Gastroesophageal sphincter (tissue), 3 donors: Measurements from ENCODE around the gene ZC3HAV1.
"Not testable (repeated sequence)": the region's sequence is repeated elsewhere in the genome, so short reads cannot be mapped to it uniquely, and the experiment has no call there.

Source experiments
- CTCF ChIP-seq, 4 experiments: fragments of 200-600 bp in 2 of 4; fragments of 450-650 bp in 2 of 4; sonication (generic) in 1 of 4; IDR thresholded peaks; one replicate each; pipeline ENCODE4 v1.5.1; 2017 to 2019; ENCODE audit warnings: antibody characterized with exemption in 4 of 4, mild to moderate bottlenecking in 2 of 4, moderate library complexity in 2 of 4
- POLR2AphosphoS5 ChIP-seq: sonication (generic); formaldehyde crosslinking; IDR thresholded peaks from one replicate; pipeline ENCODE4 v1.6.1; 2017; ENCODE audit warnings: antibody characterized with exemption

- TF ChIP-seq CTCF (IDR thresholded peaks at IDR 0.05); POLR2AphosphoS5: not testable (repeated sequence)
These were observed 20.3 kb upstream of the ZC3HAV1 start for GRCh38 chr7:139129814-139130213.
